SK-N-SH treated with all-trans-retinoic acid at 6 μM for 48 hours (cell line): Measurements from ENCODE around the gene SLC38A10.

Experiments used
- ATAC-seq: fragments of 200-7000 bp; cut with Tn5 transposase; 3 replicates; pipeline ENCODE4 v1.9.1; 2020; ENCODE audit warnings: mild to moderate bottlenecking, moderate library complexity
- ARNTL ChIP-seq: fragments of 450-650 bp; formaldehyde crosslinking; IDR thresholded peaks from 2 replicates; pipeline ENCODE4 v1.5.0; 2020; ENCODE audit warnings: low read depth, mild to moderate bottlenecking, moderate library complexity, borderline replicate concordance
- BACH2 ChIP-seq: fragments of 250-450 bp; sonication (Bioruptor Pico); IDR thresholded peaks from 2 replicates; pipeline ENCODE4 v1.9.0; 2021; ENCODE audit warnings: mild to moderate bottlenecking, borderline replicate concordance
- CSDC2 ChIP-seq: fragments of 250-450 bp; sonication (Bioruptor Pico); IDR thresholded peaks from 2 replicates; pipeline ENCODE4 v1.5.0; 2020; ENCODE audit warnings: mild to moderate bottlenecking, moderate library complexity
- GLIS3 ChIP-seq: fragments of 250-450 bp; sonication (Bioruptor Pico); IDR thresholded peaks from 2 replicates; pipeline ENCODE4 v1.5.0; 2020; ENCODE audit warnings: mild to moderate bottlenecking, moderate library complexity
- ISL1 ChIP-seq: fragments of 250-450 bp; sonication (Bioruptor Pico); IDR thresholded peaks from 2 replicates; pipeline ENCODE4 v2.1.2; 2022; ENCODE audit warnings: mild to moderate bottlenecking, moderate library complexity
- OSR1 ChIP-seq: fragments of 250-450 bp; sonication (Bioruptor Pico); IDR thresholded peaks from 2 replicates; pipeline ENCODE4 v1.8.0; 2022; ENCODE audit warnings: moderate library complexity, mild to moderate bottlenecking, inconsistent platforms
- PPARA ChIP-seq: fragments of 250-450 bp; sonication (Bioruptor Pico); IDR thresholded peaks from 2 replicates; pipeline ENCODE4 v1.5.0; 2020; ENCODE audit warnings: mild to moderate bottlenecking, borderline replicate concordance
- RARB ChIP-seq: fragments of 250-450 bp; sonication (Bioruptor Pico); IDR thresholded peaks from 2 replicates; pipeline ENCODE4 v1.8.0; 2021; ENCODE audit warnings: mild to moderate bottlenecking, moderate library complexity
- SNAI2 ChIP-seq: fragments of 250-450 bp; sonication (Bioruptor Pico); IDR thresholded peaks from 2 replicates; pipeline ENCODE4 v1.5.0; 2020; ENCODE audit warnings: mild to moderate bottlenecking, moderate library complexity
- TCF4 ChIP-seq: fragments of 250-450 bp; sonication (Bioruptor Pico); IDR thresholded peaks from 2 replicates; pipeline ENCODE4 v1.8.0; 2021; ENCODE audit warnings: mild to moderate bottlenecking, moderate library complexity, borderline replicate concordance
- TOX ChIP-seq: fragments of 250-450 bp; sonication (Bioruptor Pico); IDR thresholded peaks from 2 replicates; pipeline ENCODE4 v1.8.0; 2021; ENCODE audit warnings: mild to moderate bottlenecking, moderate library complexity, borderline replicate concordance
- ZC3H10 ChIP-seq: fragments of 250-450 bp; sonication (Bioruptor Pico); IDR thresholded peaks from 2 replicates; pipeline ENCODE4 v1.5.1; 2021; ENCODE audit warnings: mild to moderate bottlenecking, moderate library complexity
- ZFP3 ChIP-seq: fragments of 250-450 bp; sonication (Bioruptor Pico); IDR thresholded peaks from 2 replicates; pipeline ENCODE4 v1.5.0; 2020; ENCODE audit warnings: mild to moderate bottlenecking, moderate library complexity
- ZFP30 ChIP-seq: fragments of 450-650 bp; formaldehyde crosslinking; IDR thresholded peaks from 2 replicates; pipeline ENCODE4 v1.5.0; 2022; ENCODE audit warnings: mild to moderate bottlenecking, moderate library complexity
- ZNF565 ChIP-seq: fragments of 450-650 bp; formaldehyde crosslinking; conservative IDR thresholded peaks from 2 replicates; pipeline ENCODE4 v1.5.0; 2020; ENCODE audit warnings: low read depth, mild to moderate bottlenecking, moderate library complexity
- ZNF70 ChIP-seq: fragments of 450-650 bp; formaldehyde crosslinking; IDR thresholded peaks from 2 replicates; pipeline ENCODE4 v1.5.0; 2020; ENCODE audit warnings: mild to moderate bottlenecking, moderate library complexity
- ZNF8 ChIP-seq: fragments of 450-650 bp; formaldehyde crosslinking; IDR thresholded peaks from 2 replicates; pipeline ENCODE4 v1.5.0; 2020; ENCODE audit warnings: mild to moderate bottlenecking, moderate library complexity
- TF ChIP-seq, protein P1 (sequence below): fragments of 250-450 bp; sonication (Bioruptor Pico); IDR thresholded peaks from 2 replicates; pipeline ENCODE4 v1.8.0; 2021; ENCODE audit warnings: low read depth, mild to moderate bottlenecking, moderate library complexity, borderline replicate concordance
- TF ChIP-seq, protein P2 (sequence below): fragments of 250-450 bp; sonication (Bioruptor Pico); IDR thresholded peaks from 2 replicates; pipeline ENCODE4 v1.8.0; 2020; ENCODE audit warnings: mild to moderate bottlenecking, moderate library complexity, borderline replicate concordance
- TF ChIP-seq, protein P3 (sequence below): fragments of 250-450 bp; sonication (Bioruptor Pico); IDR thresholded peaks from 2 replicates; pipeline ENCODE4 v1.5.1; 2020; ENCODE audit warnings: low read depth, mild to moderate bottlenecking, moderate library complexity
- TF ChIP-seq, protein P4 (sequence below): fragments of 250-450 bp; sonication (Bioruptor Pico); IDR thresholded peaks from 2 replicates; pipeline ENCODE4 v1.5.0; 2020; ENCODE audit warnings: mild to moderate bottlenecking, moderate library complexity
- TF ChIP-seq, protein P5 (sequence below): fragments of 250-450 bp; sonication (Bioruptor Pico); IDR thresholded peaks from 2 replicates; pipeline ENCODE4 v1.5.1; 2021; ENCODE audit warnings: mild to moderate bottlenecking, moderate library complexity

The SLC38A10 gene

DNA sequence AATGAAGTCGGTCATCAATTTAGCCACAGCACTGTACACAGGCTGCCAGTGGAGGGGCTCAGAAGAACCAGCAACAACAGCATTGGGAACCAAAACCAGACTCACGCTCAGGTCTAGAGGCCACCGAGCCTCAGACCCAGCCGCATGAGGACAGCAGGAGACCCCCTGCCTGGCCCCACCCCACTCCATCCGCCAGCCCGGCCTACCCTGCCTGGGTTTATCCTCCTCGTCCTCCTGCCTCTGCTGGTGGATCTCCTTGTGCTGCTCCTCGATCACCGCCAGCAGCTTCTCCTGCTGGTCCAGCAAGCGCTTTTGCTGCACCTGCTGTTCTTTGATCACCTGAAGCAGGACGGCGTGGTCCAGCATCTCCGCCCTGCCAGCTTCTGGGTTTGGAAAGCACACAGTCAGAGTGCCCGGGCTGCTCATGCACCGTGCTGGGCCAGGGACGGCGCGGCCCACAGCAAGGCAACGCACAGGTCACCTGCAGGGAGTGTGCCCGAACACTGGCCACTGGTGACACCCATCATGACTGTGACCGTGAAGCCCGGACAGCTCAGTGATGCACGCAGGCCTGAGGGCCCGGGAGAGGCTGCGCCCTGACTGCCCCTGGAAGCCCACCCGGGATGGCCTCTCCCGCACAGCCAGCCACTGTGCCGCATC lies 48.3 kb downstream of the SLC38A10 start:
- no peak; the same call in 2 of the 3 replicates for ATAC-seq
- TF ChIP-seq BACH2 (CRISPR knock-in tag), result no peak
- TF ChIP-seq ARNTL (CRISPR knock-in tag), result no peak
- no peak for TF ChIP-seq ZNF565 (CRISPR knock-in tag)
- TF ChIP-seq GLIS3, result no peak
- TF ChIP-seq, protein P1, sequence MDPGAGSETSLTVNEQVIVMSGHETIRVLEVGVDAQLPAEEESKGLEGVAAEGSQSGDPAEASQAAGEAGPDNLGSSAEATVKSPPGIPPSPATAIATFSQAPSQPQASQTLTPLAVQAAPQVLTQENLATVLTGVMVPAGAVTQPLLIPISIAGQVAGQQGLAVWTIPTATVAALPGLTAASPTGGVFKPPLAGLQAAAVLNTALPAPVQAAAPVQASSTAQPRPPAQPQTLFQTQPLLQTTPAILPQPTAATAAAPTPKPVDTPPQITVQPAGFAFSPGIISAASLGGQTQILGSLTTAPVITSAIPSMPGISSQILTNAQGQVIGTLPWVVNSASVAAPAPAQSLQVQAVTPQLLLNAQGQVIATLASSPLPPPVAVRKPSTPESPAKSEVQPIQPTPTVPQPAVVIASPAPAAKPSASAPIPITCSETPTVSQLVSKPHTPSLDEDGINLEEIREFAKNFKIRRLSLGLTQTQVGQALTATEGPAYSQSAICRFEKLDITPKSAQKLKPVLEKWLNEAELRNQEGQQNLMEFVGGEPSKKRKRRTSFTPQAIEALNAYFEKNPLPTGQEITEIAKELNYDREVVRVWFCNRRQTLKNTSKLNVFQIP, result no peak
- TF ChIP-seq ZFP3 (CRISPR knock-in tag), result no peak
- no peak for TF ChIP-seq ISL1 (CRISPR knock-in tag)
- TF ChIP-seq RARB (CRISPR knock-in tag), result no peak
- TF ChIP-seq, protein P2, sequence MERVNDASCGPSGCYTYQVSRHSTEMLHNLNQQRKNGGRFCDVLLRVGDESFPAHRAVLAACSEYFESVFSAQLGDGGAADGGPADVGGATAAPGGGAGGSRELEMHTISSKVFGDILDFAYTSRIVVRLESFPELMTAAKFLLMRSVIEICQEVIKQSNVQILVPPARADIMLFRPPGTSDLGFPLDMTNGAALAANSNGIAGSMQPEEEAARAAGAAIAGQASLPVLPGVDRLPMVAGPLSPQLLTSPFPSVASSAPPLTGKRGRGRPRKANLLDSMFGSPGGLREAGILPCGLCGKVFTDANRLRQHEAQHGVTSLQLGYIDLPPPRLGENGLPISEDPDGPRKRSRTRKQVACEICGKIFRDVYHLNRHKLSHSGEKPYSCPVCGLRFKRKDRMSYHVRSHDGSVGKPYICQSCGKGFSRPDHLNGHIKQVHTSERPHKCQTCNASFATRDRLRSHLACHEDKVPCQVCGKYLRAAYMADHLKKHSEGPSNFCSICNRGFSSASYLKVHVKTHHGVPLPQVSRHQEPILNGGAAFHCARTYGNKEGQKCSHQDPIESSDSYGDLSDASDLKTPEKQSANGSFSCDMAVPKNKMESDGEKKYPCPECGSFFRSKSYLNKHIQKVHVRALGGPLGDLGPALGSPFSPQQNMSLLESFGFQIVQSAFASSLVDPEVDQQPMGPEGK, result no peak
- no peak for TF ChIP-seq ZNF70 (CRISPR knock-in tag)
- TF ChIP-seq, protein P3, sequence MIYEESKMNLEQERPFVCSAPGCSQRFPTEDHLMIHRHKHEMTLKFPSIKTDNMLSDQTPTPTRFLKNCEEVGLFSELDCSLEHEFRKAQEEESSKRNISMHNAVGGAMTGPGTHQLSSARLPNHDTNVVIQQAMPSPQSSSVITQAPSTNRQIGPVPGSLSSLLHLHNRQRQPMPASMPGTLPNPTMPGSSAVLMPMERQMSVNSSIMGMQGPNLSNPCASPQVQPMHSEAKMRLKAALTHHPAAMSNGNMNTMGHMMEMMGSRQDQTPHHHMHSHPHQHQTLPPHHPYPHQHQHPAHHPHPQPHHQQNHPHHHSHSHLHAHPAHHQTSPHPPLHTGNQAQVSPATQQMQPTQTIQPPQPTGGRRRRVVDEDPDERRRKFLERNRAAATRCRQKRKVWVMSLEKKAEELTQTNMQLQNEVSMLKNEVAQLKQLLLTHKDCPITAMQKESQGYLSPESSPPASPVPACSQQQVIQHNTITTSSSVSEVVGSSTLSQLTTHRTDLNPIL, result no peak
- TF ChIP-seq CSDC2, result no peak
- TF ChIP-seq TCF4 (CRISPR knock-in tag), result no peak
- TF ChIP-seq TOX (CRISPR knock-in tag), result no peak
- TF ChIP-seq, protein P4, sequence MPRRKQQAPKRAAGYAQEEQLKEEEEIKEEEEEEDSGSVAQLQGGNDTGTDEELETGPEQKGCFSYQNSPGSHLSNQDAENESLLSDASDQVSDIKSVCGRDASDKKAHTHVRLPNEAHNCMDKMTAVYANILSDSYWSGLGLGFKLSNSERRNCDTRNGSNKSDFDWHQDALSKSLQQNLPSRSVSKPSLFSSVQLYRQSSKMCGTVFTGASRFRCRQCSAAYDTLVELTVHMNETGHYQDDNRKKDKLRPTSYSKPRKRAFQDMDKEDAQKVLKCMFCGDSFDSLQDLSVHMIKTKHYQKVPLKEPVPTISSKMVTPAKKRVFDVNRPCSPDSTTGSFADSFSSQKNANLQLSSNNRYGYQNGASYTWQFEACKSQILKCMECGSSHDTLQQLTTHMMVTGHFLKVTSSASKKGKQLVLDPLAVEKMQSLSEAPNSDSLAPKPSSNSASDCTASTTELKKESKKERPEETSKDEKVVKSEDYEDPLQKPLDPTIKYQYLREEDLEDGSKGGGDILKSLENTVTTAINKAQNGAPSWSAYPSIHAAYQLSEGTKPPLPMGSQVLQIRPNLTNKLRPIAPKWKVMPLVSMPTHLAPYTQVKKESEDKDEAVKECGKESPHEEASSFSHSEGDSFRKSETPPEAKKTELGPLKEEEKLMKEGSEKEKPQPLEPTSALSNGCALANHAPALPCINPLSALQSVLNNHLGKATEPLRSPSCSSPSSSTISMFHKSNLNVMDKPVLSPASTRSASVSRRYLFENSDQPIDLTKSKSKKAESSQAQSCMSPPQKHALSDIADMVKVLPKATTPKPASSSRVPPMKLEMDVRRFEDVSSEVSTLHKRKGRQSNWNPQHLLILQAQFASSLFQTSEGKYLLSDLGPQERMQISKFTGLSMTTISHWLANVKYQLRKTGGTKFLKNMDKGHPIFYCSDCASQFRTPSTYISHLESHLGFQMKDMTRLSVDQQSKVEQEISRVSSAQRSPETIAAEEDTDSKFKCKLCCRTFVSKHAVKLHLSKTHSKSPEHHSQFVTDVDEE (CRISPR knock-in tag), result no peak
- no peak for TF ChIP-seq SNAI2
- no peak for TF ChIP-seq ZNF8 (CRISPR knock-in tag)
- TF ChIP-seq ZC3H10, result no peak
- TF ChIP-seq, protein P5, sequence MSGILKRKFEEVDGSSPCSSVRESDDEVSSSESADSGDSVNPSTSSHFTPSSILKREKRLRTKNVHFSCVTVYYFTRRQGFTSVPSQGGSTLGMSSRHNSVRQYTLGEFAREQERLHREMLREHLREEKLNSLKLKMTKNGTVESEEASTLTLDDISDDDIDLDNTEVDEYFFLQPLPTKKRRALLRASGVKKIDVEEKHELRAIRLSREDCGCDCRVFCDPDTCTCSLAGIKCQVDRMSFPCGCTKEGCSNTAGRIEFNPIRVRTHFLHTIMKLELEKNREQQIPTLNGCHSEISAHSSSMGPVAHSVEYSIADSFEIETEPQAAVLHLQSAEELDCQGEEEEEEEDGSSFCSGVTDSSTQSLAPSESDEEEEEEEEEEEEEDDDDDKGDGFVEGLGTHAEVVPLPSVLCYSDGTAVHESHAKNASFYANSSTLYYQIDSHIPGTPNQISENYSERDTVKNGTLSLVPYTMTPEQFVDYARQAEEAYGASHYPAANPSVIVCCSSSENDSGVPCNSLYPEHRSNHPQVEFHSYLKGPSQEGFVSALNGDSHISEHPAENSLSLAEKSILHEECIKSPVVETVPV (CRISPR knock-in tag), result no peak
- TF ChIP-seq, all 23 proteins: peak for 0

DNA sequence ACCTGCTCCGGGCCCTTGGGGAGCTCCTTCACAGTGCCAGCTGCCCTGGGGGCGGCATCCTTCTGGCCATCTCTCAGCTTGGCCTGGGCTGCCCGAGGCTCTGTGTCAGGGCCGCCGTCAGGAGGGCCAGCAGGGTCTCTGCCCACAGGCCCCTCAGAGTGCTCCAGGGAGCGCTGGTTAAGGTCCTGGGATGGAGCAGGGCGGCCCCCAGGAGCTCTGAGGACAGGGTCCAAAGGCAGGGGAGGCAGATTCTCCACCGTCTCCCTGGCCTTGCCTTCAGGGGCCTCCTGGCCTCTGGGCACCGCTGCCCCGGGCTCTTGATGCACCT lies 48.8 kb downstream of the SLC38A10 start:
- ATAC-seq, result peak; percentile 1; the same call in 1 of the 3 replicates
- TF ChIP-seq GLIS3 (no peak), OSR1 (CRISPR knock-in tag) (no peak), CSDC2 (no peak), PPARA (CRISPR knock-in tag) (no peak), ZNF565 (CRISPR knock-in tag) (no peak), RARB (CRISPR knock-in tag) (no peak), TCF4 (CRISPR knock-in tag) (no peak), ZFP30 (CRISPR knock-in tag) (no peak), ZC3H10 (no peak), ISL1 (CRISPR knock-in tag) (no peak), ZNF8 (CRISPR knock-in tag) (no peak), ZFP3 (CRISPR knock-in tag) (no peak), ZNF70 (CRISPR knock-in tag) (no peak)
- TF ChIP-seq, protein P4 (CRISPR knock-in tag), result no peak
- TF ChIP-seq, protein P5 (CRISPR knock-in tag), result no peak
- TF ChIP-seq, all 23 proteins: peak for 0
